ENCODE results near the gene KRTAP10-1. TPM values are rescaled to one million over a fixed set of nuclear protein-coding genes. Genes with fewer than 3 reads are reported as not detected.

KRTAP10-1 gene
- total RNA-seq, 1 donor from 2014 or later = not detected

DNA sequence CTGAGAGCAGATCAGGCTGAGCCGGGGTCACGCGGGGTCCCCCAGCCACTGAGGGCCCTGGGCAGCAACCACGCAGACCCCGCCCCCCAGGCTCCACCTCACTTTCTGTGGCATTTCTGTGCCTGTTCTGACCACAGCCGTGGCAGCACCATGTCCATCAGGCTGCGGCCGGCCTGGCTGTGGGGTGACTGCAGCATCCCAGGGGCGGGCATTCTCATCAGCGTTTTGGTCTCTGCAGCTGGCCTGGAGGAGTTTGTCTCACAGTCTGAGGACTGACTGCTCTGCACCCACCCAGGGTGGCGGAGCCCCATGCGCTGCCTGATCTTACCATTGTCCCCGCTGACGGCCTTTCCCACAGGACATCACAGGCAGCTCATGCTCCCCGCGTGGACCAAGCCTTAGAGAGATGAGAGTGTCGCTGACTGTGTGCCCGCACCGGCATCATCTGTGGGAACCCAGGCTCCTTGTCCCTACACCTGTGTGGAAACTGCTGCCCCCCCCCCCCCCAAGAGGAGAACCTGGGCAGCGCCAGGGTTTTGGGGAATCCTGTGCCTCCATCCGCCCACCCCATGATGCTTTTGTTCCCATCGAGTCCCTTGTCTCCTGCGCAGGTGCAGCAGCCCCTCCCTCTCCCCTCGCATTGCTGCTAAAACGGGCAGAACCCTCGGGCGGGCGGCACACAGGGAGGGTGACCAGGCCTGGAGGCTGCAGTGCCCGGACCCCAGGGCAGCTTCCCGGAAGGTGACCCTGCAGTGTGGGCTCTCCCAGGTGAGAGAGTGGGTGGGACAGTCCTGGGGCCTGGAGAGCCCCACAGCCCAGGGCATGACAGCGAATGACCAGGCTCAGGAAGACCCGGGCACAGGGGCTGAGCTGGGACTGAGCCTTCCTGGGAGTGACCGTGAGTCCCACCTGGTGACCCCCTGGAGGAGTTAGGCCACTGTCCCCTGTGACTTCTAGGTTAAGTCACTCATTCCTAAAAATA lies 1.8 kb downstream of the KRTAP10-1 start:
- Histone ChIP-seq H3K36me3 (ENCODE audit: control insufficient read depth, insufficient read depth, low read length) (no peaks in the 10 kb centered on the region), H3K27me3 (ENCODE audit: control insufficient read depth, insufficient read depth, low read length) (peaks cover 3% of the 10 kb centered on the region), H3K4me3 (ENCODE audit: low read depth, low read length) (no peak overlapping the region)
- TF ChIP-seq, protein P1, sequence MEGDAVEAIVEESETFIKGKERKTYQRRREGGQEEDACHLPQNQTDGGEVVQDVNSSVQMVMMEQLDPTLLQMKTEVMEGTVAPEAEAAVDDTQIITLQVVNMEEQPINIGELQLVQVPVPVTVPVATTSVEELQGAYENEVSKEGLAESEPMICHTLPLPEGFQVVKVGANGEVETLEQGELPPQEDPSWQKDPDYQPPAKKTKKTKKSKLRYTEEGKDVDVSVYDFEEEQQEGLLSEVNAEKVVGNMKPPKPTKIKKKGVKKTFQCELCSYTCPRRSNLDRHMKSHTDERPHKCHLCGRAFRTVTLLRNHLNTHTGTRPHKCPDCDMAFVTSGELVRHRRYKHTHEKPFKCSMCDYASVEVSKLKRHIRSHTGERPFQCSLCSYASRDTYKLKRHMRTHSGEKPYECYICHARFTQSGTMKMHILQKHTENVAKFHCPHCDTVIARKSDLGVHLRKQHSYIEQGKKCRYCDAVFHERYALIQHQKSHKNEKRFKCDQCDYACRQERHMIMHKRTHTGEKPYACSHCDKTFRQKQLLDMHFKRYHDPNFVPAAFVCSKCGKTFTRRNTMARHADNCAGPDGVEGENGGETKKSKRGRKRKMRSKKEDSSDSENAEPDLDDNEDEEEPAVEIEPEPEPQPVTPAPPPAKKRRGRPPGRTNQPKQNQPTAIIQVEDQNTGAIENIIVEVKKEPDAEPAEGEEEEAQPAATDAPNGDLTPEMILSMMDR (IDR thresholded peaks at IDR 0.05; ENCODE audit: insufficient read depth, low read length, poor library complexity, severe bottlenecking) = no peak
- DNase-seq (ENCODE audit: low read depth) = no peak

DNA sequence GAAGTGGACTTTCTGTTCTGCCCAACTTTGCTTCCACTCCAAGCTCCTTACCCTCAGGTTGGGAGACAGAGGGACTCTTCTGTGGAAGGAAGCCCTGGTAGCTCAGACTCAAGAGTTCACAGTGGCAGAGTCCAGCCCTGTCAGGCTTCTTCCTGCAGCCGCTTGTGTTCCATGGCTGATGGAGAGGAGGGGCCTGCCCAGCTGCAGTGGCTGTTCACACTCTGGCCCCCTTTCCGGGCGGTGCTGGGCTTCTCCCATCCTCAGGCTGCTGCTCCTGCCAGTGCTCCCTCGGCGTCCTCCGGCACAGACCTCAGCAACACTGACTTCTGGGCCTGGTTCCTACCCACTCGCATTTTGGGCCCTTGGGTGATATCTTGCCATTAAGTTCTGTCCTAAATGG lies 4.0 kb downstream of the KRTAP10-1 start:
- Histone ChIP-seq H3K27me3 (ENCODE audit: control insufficient read depth, insufficient read depth, low read length) (peaks cover 3% of the 10 kb centered on the region), H3K4me3 (ENCODE audit: low read depth, low read length) (no peak overlapping the region), H3K36me3 (ENCODE audit: control insufficient read depth, insufficient read depth, low read length) (no peaks in the 10 kb centered on the region)
- no peak for DNase-seq (ENCODE audit: low read depth)
- TF ChIP-seq, protein P1 (IDR thresholded peaks at IDR 0.05; ENCODE audit: insufficient read depth, low read length, poor library complexity, severe bottlenecking) = no peak

DNA sequence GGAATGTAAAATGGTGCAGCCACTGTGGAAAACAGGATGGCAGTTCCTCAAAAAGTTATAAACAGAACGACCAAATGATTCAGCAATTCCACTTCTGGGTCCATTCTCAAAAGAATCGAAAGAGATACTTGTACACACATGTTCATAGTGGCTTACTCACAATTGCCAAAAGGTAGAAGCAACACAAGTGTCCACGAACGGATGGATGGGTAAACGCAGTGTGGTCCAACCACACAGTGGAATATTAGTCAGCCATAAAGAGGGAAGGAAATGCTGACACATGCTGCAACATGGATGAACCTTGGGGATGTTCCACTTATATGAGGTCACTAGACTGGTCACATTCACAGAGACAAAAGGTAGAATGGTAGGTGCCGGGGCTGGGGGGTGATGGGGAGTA lies 5.3 kb downstream of the KRTAP10-1 start:
- Histone ChIP-seq H3K27me3 (ENCODE audit: control insufficient read depth, insufficient read depth, low read length) (peaks cover 3% of the 10 kb centered on the region), H3K4me3 (ENCODE audit: low read depth, low read length) (no peak overlapping the region), H3K36me3 (ENCODE audit: control insufficient read depth, insufficient read depth, low read length) (no peaks in the 10 kb centered on the region)
- TF ChIP-seq, protein P1 (IDR thresholded peaks at IDR 0.05; ENCODE audit: insufficient read depth, low read length, poor library complexity, severe bottlenecking) = no peak
- DNase-seq (ENCODE audit: low read depth) = no peak

DNA sequence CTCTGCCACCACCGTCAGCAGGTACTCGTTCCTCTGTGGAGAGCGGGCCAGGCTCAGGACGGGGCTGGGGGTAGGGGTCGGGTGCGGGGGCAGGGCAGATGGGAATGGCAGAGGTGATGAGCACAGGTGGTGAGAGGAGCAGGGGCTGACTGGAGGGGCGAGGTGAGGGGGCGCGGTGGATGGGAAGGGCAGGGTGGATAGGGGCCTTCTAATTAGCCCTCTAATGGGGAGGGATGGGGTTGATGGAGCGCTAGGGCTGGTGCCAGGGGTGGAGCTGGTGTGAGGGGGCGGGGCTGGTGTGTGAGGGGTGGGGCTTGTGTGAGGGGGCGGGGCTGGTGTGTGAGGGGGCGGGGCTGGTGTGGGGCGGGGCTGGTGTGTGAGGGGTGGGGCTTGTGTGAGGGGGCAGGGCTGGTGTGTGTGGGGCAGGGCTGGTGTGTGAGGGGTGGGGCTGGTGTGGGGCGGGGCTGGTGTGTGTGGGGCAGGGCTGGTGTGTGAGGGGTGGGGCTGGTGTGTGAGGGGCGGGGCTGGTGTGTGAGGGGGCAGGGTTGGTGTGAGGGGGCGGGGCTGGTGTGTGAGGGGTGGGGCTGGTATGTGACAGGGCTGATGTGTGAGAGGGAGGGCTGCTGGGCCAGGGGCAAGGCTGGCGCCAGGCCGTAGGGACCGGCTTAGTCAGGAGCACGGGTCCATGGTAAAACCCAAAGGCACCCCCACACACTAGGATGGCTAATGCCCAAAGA lies 5.9 kb downstream of the KRTAP10-1 start:
- H3K4me3 ChIP-seq (ENCODE audit: low read depth, low read length) = no peak overlapping the region
- TF ChIP-seq, protein P1 (IDR thresholded peaks at IDR 0.05; ENCODE audit: insufficient read depth, low read length, poor library complexity, severe bottlenecking) = no peak
- DNase-seq (ENCODE audit: low read depth) = no peak
- no peaks in the 10 kb centered on the region for H3K36me3 ChIP-seq (ENCODE audit: control insufficient read depth, insufficient read depth, low read length)
- peaks cover 3% of the 10 kb centered on the region for H3K27me3 ChIP-seq (ENCODE audit: control insufficient read depth, insufficient read depth, low read length)

DNA sequence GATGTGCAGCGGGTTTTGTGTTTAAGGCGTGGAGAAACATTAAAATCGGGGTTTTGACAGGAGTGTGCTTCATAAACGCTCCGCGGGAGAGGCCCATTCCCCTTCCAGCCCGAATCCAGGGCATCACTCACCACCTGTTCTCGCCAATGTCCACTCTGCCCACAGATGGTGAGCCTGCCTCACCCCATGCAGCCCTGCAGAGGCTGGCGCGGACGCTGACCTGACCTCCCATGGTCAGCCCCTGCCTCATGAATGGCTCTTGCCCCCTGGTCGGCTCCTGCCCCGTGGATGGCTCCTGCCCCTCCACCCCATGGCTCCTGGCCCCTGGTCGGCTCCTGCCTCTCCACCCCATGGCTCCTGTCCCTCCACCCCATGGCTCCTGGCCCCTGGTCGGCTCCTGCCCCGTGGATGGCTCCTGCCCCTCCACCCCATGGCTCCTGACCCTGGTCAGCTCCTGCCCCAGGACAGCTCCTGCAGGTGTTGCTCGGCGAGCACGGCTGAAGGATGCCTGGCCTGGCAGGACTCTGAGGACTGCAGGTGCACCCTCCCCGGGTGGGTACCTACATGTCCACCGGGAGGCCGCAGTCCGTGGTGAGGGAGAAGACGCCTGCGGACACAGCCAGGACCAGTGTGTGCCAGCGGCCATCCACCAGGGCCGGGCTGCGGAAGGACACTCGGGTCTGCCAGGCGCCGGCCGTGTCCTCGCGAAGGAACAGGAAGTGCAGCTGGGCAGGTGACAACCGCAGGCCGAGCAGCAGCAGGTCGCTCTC lies 6.7 kb downstream of the KRTAP10-1 start:
- TF ChIP-seq, protein P1 (IDR thresholded peaks at IDR 0.05; ENCODE audit: insufficient read depth, low read length, poor library complexity, severe bottlenecking) = no peak
- no peaks in the 10 kb centered on the region for H3K36me3 ChIP-seq (ENCODE audit: control insufficient read depth, insufficient read depth, low read length)
- H3K27me3 ChIP-seq (ENCODE audit: control insufficient read depth, insufficient read depth, low read length) = peaks cover 3% of the 10 kb centered on the region
- H3K4me3 ChIP-seq (ENCODE audit: low read depth, low read length) = no peak overlapping the region
- DNase-seq (ENCODE audit: low read depth) = no peak
